Measurements from ENCODE around the gene PPP1R1B. TPM values are rescaled to one million over a fixed set of nuclear protein-coding genes. Genes with fewer than 3 reads are reported as not detected.

PPP1R1B gene
- total and polyA plus RNA-seq, 9 of the 15 experiments (the other 6 are each of a cell fraction or from before 2014, with no cell fraction given): 0.07 to 0.18 (median 0.10) TPM; not detected in 4

DNA sequence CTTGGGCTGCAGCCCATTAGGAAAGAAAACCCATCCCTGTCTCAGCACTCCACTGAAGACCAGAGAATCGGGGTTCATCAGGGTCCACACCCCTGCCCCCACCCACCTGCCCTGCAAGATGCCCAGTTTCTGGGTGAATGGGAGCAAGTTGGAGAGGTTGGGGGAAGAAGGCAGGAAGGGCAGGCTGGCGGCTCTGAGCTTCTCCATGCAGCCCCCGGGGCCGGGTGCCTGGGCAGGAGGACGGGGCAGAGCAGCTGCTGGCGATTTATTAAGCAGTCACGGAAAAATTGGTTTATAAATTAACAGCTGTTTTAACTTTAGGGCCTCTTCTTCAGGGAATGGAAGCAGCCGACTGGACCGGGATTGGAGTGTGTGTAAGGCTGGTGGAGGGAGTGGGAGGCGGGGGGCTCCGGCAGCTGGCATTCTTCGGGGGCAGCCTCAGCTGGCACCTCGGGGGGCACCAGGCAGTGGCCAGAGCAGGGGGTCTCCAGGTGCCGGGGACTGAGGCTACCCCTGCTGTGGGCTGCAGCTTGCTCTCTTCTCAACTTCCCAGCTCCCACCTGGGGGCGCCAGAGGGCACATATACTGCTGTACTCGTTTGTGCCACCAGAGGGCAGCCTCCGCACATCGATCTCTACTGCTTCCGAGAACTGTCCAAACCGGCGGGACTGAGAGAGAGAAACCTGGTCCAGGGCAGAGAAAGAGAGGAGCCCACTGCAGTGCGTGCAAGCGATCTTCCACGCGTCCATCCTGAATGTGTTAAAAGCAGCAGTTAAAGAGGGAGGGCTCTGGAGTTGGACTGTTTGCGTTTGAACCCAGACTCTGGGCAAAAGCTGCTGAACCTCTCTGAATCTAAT lies 5.0 kb upstream of the PPP1R1B start (continued):
- TF ChIP-seq, protein P1, sequence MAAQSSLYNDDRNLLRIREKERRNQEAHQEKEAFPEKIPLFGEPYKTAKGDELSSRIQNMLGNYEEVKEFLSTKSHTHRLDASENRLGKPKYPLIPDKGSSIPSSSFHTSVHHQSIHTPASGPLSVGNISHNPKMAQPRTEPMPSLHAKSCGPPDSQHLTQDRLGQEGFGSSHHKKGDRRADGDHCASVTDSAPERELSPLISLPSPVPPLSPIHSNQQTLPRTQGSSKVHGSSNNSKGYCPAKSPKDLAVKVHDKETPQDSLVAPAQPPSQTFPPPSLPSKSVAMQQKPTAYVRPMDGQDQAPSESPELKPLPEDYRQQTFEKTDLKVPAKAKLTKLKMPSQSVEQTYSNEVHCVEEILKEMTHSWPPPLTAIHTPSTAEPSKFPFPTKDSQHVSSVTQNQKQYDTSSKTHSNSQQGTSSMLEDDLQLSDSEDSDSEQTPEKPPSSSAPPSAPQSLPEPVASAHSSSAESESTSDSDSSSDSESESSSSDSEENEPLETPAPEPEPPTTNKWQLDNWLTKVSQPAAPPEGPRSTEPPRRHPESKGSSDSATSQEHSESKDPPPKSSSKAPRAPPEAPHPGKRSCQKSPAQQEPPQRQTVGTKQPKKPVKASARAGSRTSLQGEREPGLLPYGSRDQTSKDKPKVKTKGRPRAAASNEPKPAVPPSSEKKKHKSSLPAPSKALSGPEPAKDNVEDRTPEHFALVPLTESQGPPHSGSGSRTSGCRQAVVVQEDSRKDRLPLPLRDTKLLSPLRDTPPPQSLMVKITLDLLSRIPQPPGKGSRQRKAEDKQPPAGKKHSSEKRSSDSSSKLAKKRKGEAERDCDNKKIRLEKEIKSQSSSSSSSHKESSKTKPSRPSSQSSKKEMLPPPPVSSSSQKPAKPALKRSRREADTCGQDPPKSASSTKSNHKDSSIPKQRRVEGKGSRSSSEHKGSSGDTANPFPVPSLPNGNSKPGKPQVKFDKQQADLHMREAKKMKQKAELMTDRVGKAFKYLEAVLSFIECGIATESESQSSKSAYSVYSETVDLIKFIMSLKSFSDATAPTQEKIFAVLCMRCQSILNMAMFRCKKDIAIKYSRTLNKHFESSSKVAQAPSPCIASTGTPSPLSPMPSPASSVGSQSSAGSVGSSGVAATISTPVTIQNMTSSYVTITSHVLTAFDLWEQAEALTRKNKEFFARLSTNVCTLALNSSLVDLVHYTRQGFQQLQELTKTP (IDR thresholded peaks at IDR 0.05; ENCODE audit: low read depth in 1 of 2, partially characterized antibody in 2 of 2): peak in 1 of 2 experiments; percentile 47
- TF ChIP-seq ZNF76 (CRISPR knock-in tag; IDR thresholded peaks at IDR 0.05; ENCODE audit: borderline replicate concordance): no peak
- TF ChIP-seq SREBF2 (CRISPR knock-in tag; IDR thresholded peaks at IDR 0.05): no peak
- TF ChIP-seq KLF16 (IDR thresholded peaks at IDR 0.05): peak; percentile 82
- TF ChIP-seq ZNF24 (IDR thresholded peaks at IDR 0.05): peak; percentile 36; the same call in 1 of the 2 replicates
- peak; percentile 99 for TF ChIP-seq SMC3 (conservative IDR thresholded peaks at IDR 0.05; ENCODE audit: insufficient read depth, low read depth, low read length)
- TF ChIP-seq, protein P2, sequence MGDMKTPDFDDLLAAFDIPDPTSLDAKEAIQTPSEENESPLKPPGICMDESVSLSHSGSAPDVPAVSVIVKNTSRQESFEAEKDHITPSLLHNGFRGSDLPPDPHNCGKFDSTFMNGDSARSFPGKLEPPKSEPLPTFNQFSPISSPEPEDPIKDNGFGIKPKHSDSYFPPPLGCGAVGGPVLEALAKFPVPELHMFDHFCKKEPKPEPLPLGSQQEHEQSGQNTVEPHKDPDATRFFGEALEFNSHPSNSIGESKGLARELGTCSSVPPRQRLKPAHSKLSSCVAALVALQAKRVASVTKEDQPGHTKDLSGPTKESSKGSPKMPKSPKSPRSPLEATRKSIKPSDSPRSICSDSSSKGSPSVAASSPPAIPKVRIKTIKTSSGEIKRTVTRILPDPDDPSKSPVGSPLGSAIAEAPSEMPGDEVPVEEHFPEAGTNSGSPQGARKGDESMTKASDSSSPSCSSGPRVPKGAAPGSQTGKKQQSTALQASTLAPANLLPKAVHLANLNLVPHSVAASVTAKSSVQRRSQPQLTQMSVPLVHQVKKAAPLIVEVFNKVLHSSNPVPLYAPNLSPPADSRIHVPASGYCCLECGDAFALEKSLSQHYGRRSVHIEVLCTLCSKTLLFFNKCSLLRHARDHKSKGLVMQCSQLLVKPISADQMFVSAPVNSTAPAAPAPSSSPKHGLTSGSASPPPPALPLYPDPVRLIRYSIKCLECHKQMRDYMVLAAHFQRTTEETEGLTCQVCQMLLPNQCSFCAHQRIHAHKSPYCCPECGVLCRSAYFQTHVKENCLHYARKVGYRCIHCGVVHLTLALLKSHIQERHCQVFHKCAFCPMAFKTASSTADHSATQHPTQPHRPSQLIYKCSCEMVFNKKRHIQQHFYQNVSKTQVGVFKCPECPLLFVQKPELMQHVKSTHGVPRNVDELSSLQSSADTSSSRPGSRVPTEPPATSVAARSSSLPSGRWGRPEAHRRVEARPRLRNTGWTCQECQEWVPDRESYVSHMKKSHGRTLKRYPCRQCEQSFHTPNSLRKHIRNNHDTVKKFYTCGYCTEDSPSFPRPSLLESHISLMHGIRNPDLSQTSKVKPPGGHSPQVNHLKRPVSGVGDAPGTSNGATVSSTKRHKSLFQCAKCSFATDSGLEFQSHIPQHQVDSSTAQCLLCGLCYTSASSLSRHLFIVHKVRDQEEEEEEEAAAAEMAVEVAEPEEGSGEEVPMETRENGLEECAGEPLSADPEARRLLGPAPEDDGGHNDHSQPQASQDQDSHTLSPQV (IDR thresholded peaks at IDR 0.05): peak; percentile 80; the same call in 1 of the 2 replicates
- 0 out of 2 replicates have a peak, but pooled peaks have one; percentile 8 for TF ChIP-seq BCOR (IDR thresholded peaks at IDR 0.05)
- TF ChIP-seq, protein P3, sequence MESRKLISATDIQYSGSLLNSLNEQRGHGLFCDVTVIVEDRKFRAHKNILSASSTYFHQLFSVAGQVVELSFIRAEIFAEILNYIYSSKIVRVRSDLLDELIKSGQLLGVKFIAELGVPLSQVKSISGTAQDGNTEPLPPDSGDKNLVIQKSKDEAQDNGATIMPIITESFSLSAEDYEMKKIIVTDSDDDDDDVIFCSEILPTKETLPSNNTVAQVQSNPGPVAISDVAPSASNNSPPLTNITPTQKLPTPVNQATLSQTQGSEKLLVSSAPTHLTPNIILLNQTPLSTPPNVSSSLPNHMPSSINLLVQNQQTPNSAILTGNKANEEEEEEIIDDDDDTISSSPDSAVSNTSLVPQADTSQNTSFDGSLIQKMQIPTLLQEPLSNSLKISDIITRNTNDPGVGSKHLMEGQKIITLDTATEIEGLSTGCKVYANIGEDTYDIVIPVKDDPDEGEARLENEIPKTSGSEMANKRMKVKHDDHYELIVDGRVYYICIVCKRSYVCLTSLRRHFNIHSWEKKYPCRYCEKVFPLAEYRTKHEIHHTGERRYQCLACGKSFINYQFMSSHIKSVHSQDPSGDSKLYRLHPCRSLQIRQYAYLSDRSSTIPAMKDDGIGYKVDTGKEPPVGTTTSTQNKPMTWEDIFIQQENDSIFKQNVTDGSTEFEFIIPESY (CRISPR knock-in tag; IDR thresholded peaks at IDR 0.05): peak; percentile 45
- TF ChIP-seq YY1 (IDR thresholded peaks at IDR 0.05; ENCODE audit: borderline replicate concordance in 1 of 3, control insufficient read depth in 1 of 3, extremely low read depth in 1 of 3, insufficient read depth in 3 of 3, insufficient read length in 1 of 3, insufficient replicate concordance in 2 of 3, low read depth in 1 of 3, low read length in 2 of 3): peak in 1 of 3 experiments; percentile 23
- TF ChIP-seq, protein P4, sequence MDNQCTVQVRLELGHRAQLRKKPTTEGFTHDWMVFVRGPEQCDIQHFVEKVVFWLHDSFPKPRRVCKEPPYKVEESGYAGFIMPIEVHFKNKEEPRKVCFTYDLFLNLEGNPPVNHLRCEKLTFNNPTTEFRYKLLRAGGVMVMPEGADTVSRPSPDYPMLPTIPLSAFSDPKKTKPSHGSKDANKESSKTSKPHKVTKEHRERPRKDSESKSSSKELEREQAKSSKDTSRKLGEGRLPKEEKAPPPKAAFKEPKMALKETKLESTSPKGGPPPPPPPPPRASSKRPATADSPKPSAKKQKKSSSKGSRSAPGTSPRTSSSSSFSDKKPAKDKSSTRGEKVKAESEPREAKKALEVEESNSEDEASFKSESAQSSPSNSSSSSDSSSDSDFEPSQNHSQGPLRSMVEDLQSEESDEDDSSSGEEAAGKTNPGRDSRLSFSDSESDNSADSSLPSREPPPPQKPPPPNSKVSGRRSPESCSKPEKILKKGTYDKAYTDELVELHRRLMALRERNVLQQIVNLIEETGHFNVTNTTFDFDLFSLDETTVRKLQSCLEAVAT (IDR thresholded peaks at IDR 0.05): peak in 1 of 2 experiments; percentile 97; a peak in 2 of 4 replicates
- TF ChIP-seq MIER1 (IDR thresholded peaks at IDR 0.05; ENCODE audit: low read depth): 0 out of 2 replicates have a peak, but pooled peaks have one; percentile 64
- peak; percentile 23; the same call in 1 of the 2 replicates for TF ChIP-seq L3MBTL2 (IDR thresholded peaks at IDR 0.05)
- TF ChIP-seq CREM (IDR thresholded peaks at IDR 0.05; ENCODE audit: low read depth): peak; percentile 64; the same call in 1 of the 2 replicates
